NK-92 treated with Interleukin-12 subunit alpha and Interleukin-12 subunit beta, amount 100 ng/mL, for 24 hours (cell line): ENCODE results near the gene LRRC8C.
A peak's percentile ranks its signal among the peaks of the same experiment; 100 is the strongest.
"Not testable (repeated sequence)": the region's sequence is repeated elsewhere in the genome, so short reads cannot be mapped to it uniquely, and the experiment has no call there.

Source experiments
- DNase-seq: peaks from one replicate; lab custom pipeline; 2025; lab: John Stamatoyannopoulos, UW

Gene LRRC8C

DNA sequence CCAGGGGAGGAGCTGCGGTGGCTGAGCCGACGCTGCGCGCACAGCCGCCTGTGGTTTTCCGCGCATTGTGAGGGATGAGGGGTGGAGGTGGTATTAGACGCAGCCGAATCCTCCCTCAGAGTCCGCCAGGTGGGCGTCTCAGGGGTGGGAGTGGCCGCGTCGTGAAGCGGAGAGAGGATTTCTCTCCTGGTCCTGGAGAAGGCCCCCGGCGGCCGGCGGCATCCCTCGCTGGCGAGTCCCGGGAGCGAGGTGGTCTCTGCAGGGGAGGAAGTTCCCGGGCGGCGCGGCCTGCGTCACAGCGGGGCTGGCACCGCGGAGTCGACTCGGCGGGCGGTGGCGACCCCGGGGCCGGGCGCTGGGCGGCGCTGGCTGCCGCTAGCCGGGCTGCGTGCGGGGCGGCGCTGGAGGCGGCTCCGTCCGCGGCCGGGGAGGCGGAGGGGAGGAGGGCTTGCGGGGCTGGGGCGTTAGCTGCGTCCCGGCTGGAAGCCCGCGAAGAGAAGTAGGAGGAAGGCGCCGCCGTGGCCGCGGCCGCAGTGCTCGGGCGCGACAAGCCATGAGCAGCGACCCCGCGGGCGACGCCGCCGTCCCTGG, at the start of gene LRRC8C:
Gene LRRC8C, plus strand, starts transcription at position 464 of the 591 bp plus-strand sequence. CDS start 53,354 bp downstream, outside the sequence.
- DNase-seq = peak; percentile 75

DNA sequence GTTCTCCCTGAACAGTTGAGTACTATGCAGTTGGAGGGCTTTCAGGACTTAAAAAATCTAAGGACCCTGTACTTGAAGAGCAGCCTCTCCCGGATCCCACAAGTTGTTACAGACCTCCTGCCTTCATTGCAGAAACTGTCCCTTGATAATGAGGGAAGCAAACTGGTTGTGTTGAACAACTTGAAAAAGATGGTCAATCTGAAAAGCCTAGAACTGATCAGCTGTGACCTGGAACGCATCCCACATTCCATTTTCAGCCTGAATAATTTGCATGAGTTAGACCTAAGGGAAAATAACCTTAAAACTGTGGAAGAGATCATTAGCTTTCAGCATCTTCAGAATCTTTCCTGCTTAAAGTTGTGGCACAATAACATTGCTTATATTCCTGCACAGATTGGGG, 48.7 kb upstream of the LRRC8C start:
- DNase-seq = no peak

DNA sequence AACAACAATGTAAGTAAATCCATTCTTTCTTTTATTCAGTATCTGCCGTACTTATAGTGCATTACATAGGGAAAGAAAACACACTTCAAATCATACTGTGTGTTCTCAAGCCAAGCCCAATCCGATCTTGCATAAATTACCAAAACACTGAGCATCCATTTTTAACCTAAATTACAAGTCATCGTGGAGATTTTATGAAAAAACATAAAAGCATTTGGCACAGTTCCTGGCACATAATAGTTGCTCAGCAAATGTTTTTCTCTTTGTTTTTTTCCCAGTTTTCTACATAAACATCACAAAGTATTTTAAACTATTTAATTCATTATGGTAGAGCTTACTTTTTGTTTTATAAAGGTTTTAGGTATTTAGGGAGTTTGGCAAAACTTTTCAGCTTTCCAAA, 48.1 kb upstream of the LRRC8C start:
- DNase-seq = no peak

DNA sequence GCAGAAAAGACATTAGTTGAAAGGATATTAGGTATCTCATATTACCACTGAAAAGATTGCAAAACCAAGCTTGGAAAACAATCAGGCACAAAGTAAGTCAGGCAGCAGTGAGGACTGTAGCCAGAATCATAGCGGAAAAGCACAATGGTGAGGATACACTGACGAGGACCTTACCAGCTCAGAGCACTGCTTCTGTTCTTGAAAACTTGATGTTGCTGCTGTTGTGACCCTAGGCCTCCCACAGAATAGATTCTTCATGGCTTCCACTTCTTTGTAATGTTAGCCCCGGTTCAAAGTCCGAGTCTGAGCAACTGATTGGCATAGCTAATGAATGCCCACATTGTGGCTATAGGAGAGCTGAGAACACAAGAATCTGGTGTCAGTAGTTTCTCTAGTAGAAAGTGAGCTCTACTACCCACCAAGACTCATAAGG, 45.2 kb upstream of the LRRC8C start:
- DNase-seq = no peak

DNA sequence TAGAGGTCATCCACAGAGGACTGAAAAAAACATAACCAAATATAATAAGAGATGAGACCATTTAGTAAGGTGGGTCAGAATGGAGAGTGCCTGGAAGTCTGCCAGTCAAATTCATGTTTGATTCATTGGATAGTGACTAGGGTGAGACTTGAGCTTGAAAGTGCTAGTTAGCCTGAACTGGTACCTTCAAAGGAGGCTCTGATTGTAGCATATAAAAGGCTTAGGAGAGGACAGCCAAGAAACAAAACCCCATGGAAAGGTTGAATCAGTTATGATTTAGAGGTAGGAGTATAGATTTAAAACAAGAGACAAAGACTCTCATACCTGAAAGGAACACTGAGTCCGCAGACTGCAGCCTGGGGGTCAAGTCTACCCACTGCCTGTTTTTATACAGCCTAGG, 44.4 kb upstream of the LRRC8C start:
- no peak for DNase-seq

DNA sequence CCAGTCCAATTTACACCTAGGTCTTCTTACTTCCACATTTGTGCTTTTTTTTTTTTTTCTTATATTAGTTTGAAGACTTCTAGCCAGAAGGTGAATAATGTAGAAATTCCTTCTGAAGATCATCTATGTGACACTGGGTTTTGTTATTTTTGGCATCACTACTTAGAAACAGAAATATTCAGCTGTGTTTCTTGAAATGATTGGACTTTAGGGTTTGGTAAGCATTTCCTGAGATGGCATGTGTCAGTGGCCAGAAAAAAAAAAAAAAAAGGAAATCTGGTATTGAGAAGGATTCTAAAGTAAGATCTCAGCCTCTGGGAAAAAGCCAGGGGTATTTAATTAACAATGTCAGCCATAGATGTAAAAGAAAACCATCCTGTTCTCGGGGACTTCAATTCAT, 43.4 kb upstream of the LRRC8C start:
- DNase-seq = no peak

DNA sequence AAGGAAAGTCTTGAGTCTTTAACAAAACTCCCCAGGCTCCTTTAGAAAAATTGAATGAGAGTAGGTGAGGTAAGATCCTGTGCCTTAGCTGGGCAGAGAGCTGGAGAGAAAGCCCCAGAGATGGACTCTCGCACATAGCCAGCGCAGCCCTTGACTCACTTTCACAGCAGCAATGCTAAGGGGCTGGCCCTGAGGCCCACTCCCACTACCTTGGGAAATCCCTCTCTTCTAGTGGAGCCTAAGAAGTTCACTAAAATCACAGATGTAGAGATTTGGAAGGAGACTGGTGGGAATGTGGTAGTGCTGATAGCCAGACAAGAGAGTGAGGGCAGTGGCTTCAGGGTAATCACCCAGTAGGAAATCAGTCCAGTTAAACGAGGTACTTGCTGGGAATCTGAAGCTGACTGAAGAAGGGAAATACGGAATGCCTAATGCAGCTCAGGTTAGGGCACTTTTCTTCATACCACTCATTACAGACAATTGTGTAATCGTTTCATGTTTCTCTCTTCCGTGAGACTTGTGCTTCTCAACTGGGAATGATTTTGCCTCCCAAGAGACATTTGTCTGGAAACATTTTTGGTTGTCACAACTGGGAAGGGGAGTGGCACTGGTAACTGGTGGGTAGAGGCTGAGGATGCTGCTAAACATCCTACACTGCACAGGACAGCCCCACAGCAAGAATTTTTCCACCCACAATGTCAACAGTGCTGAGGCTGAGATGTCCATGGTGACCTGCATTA, 42.4 kb upstream of the LRRC8C start:
- DNase-seq = no peak

DNA sequence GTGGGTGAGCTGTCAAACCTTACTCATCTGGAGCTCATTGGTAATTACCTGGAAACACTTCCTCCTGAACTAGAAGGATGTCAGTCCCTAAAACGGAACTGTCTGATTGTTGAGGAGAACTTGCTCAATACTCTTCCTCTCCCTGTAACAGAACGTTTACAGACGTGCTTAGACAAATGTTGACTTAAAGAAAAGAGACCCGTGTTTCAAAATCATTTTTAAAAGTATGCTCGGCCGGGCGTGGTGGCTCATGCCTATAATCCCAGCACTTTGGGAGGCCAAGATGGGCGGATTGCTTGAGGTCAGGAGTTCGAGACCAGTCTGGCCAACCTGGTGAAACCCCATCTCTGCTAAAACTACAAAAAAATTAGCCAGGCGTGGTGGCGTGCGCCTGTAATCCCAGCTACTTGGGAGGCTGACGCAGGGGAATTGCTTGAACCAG, 40.0 kb upstream of the LRRC8C start:
- DNase-seq = not testable (repeated sequence)

DNA sequence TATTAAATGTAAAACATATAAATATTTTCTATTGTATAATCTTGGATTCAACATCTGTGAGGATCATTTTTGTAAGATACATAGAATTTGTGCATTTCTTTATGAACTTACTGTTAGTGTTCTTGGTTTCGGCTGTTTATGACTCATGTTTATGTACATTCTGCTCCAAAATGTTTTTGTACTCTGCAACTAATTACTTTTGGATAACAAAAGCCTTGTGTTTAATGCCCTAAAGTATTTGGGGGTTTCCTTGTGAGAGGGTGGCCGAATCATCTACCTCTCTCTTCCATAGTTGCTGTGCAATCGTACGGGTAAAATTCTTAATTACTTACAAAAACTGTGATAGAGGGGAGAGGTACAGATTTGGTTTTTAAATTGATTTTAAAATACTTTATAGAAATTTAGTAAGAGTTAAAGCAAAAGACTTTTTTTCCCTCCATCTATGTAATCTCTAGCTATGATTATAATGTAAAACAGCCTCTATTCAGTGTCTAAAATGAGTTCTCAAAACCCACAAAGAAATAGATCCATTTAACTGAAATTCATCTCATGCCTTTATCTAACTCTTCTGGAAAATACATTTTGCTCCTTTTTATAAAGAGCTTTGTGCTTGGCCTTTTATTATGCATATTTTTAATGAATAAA, 38.7 kb upstream of the LRRC8C start:
- no peak for DNase-seq

DNA sequence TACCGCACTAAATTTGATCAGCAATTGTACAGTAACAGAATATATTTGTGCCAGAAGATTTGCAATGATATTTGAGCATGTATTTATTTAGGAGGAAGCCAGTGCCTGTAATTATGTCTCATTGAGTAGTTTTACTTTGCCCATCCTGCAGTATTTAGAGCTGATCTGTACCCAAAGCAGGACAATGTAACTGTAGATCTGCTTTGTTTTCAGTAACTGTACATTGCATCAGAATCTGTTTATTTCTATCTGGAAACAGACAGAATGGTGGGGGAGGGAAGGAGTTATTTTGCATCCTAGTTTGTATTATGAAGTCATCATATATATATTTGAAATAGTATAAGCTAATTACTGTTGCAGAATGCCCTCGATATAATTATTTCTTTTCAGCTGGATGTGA, 36.2 kb upstream of the LRRC8C start:
- DNase-seq = no peak

DNA sequence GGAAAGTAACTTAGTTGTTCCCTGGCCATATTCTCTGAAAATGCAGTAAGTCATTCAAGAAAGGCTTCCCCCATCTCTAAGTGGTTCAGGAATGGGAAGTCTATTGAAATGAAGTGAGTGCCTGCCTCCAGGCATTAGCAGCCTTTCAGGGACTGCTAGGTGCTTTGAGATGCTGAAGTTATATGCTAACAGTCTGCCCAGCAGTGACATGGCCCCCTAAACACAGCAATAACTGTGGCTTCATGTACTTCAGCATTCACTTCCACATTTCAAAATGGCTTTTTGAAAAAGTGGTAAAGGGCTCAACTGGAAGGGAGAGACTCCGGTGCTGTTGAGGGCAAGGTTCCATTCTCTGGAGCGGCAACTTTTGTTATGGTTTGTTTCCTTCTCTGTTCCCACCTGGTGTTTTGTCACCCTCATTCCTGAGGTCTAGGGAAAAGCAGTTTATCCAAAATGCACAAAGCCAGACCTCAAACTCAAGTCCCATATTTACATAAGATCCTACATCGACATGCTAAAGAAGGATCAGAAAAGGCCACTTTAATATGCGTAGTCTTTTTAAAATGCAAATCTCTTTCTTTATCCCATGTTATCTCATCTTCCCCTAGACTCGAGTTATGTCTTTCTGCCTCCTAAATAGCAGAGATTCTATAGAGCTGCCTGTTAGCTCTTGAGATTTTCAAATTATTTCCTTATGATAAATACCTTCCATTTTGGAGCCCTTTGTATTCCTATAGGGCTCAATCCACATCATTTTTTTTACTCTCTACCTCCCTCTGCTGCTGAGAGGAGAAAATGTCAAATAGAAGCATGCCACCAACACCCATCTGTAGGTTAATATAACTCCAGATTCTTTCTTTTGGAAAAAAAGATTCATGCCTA, 34.2 kb upstream of the LRRC8C start:
- DNase-seq = no peak

DNA sequence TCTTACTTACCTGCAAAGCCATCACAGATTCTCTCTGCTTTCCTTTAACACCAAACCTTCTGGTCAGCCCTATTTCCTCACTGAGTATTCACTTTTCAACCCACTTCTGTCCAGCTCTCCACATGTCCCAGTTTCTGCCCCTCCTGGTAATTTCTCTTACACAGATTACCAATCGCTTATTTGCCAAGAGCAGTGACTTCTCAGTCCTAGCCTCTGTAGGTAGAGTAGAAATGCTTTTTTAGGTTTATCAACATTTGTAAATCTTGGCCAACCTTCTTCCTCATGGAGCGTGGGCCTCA, 33.6 kb upstream of the LRRC8C start:
- DNase-seq = no peak

DNA sequence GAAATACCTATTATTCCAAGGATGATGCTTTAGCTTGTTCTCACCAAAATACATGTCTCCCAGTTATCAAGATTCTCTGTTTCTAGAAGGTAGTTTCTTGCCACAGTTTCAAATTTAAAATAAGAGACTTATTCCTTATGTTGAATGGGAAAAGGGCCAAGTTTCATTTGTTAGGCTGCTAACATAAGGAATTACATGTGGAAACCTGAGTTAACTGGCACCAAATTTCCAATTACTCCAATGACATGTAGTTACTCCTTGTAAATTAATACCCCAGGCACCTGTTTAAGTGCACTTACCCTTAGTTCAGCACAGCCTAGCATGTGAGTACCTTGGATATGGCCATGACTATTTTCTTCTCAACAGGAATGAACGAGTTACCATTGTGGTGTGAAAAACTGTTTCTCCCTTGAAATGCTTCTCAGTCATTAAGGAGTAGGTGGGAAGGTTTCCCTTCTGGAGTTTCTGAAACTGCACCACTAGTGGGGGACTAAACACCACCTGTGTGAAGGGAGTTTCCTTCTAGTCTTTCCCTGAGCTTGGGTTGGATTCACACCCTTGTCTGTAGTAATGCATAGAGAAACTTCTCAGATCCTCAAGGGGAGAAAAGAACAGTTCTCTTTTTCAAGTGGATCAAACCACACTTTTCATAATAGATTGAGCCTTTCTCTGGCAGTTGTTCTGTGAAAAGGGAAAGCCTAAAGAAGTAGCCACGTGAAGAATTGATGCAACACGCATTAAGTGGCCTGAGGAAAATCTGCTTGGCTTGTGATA, 32.3 kb upstream of the LRRC8C start:
- no peak for DNase-seq

DNA sequence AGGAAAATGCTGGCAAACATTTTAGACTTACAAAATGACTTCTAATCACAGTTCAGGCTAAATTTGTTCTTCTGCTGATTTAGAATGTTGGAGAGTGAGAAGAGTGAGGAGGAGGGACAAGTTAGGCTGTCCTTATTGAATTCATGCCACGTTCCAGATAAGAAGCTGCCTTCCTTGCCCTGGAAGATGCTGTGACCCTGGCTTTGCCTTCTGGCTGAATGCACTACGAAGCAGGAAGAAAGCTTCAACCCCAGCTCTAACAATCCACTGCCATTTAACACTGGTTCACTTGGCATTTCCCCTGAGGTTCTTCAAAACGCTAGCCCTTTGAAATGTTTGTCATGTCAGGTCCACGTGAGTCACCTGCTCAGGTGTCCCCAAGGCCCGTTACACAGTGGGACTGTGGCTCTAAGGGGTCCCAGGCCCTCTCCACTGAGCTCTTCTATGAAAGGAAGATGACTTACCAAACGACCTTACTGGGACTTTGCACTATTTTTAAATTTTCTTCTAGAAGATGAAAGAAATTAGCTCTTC, 30.0 kb upstream of the LRRC8C start:
- DNase-seq = no peak

DNA sequence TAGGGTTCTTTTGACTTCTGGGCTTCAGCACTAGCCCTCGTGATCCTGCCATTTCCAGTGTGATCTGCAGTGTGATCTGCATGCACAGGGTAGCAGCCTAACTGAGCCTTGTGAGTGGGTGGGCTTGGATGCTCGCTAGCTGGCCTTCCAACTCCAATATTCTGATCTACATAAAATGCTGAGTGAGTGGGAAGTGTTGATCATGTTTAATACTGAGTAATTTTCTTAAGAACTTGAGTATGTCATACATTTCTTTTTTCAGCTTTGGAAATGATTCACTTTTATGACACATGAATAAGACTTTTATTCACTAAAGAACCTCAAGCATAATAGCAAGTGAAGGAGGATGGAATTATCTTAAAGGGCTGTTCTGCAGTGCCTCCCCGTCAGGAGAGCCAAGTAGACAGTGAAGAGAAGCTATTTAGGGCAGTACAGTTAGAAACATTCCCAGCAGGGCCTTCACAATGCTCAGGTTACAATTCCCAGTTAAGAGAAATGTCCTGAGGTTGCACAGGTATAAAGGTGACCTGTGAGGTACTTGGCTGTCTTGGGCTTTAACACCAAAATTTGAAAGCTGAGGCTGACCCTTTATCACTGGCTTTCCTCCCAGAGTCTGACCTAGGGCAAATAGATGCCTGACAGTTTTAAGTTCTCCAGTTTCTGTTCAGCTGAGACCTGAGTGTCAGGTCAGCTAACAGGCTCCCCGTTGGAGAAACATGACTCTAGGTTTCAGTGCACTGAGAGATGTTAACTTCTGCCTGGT, 29.1 kb upstream of the LRRC8C start:
- DNase-seq = no peak

DNA sequence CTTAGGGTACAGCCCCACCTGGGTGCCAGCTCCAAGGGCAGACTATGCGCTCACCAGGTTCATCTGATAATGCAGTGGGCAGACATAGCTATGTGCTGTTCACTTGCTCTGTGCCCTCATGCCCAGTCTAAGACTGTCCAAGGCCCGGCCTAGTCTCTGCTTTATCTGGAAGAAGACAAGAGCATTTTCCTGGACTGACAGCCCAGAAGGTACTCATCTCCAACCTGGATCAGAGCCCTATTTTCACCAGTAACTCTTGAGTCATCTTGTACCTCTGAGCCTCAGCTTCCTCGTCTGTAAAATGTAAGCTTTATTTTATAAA, 28.5 kb upstream of the LRRC8C start:
- no peak for DNase-seq

DNA sequence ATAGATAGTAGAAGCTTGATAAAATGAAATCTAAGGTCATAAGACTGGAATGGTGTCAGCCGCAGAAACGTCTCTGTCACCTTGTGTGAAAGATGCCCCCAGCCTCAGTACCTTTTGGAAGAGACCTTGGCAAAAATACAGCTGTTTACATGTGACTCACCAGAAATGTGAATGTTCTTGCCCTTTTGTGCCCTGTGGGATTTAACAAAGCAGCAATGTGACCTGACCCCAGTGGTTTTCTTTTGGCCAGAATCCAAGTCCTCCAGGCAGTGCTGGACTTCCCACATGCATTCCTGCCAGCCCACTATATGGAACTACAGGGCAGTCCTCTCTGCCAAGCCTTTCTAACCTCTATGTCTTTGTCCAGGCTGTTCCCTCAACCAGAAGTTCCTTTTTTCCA, 27.2 kb upstream of the LRRC8C start:
- no peak for DNase-seq

DNA sequence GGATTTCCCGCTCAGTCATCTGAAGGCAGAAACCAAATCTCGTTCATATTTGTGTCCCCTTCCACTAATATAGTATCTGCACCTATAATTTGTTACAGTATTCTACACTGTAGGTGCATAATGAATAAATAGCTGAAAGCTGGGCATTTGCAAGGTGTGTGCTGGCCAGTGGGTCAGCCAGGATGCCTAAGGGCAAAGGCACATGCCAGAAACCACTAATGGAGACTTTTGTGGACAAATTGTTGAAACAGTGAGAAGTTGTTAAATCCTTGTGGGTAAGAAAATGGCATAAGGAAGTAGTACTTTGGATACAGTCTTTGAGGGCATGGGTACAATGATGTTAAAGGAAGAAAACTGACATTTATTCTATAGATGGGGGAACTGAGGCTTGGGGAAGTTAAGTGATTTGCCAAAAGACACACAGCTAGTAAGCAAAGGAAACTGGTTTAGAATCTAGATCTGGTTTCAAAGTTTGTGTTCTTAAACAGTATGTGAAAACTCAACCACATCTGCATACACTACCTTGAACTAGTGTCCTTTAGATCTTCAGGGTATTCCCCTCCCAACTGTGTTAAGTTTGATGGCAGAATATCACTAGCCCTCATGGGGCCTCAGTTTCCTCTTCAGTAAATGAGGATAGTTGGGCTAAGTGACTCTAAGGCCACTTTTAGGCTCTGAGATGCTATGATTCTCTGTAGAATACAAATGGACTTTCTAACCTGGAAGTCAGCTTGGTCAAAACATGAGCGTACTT, 26.5 kb upstream of the LRRC8C start:
- no peak for DNase-seq

DNA sequence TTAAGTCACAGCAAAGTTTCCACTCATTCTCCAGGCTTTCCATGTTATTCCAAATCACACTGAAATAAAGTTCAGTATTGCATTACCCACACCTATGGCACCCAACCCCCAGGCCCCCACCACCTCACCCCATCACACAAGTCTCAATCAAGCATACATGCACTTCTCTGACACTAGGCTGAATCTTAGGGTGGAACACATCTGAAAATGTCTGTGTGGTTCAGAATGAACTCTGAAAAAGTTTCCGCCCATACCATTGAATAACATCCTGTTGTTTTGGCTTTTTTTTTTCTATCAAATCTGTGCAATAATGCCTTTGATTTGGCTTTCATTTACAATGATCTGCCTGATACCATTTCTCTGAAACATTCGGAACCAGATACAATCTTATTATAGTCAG, 25.8 kb upstream of the LRRC8C start:
- DNase-seq = no peak
